A204.1 (cell line): Measurements from ENCODE around the gene SPACA5.
"Not testable (repeated sequence)": the region's sequence is repeated elsewhere in the genome, so short reads cannot be mapped to it uniquely, and the experiment has no call there.

Experiments
- FAIRE-seq: peaks from 2 replicates; lab custom pipeline; 2012; peaks lifted over from hg19 to GRCh38; lab: Jason Lieb, UNC

Gene SPACA5

GRCh38 chrX:48006688-48007087 is at the start of gene SPACA5:
SPACA5 (plus strand) TSS chrX:48006988; CDS start chrX:48007803, 815 bp downstream.
- FAIRE-seq: not testable (repeated sequence)

- FAIRE-seq: not testable (repeated sequence)
Measured at GRCh38 chrX:47958206-47958605, 48.6 kb upstream of the SPACA5 start.

GRCh38 chrX:47958761-47959342 is 47.9 kb upstream of the SPACA5 start:
- FAIRE-seq: no peak

- FAIRE-seq: no peak
Measured at GRCh38 chrX:47960406-47960805, 46.4 kb upstream of the SPACA5 start.

- FAIRE-seq: not testable (repeated sequence)
Measured at GRCh38 chrX:47961830-47962229, 45.0 kb upstream of the SPACA5 start.

- not testable (repeated sequence) for FAIRE-seq
Measured at GRCh38 chrX:47965526-47965925, 41.3 kb upstream of the SPACA5 start.

- no peak for FAIRE-seq
Measured at GRCh38 chrX:47973235-47973634, 33.6 kb upstream of the SPACA5 start.

- FAIRE-seq: no peak
Measured at GRCh38 chrX:47976254-47977151, 30.3 kb upstream of the SPACA5 start.

- FAIRE-seq: no peak
Measured at GRCh38 chrX:47991263-47992094, 15.3 kb upstream of the SPACA5 start.

GRCh38 chrX:47992095-47992380 is 14.8 kb upstream of the SPACA5 start:
- no peak for FAIRE-seq

GRCh38 chrX:47992669-47993068 is 14.1 kb upstream of the SPACA5 start:
- no peak for FAIRE-seq

- no peak for FAIRE-seq
Measured at GRCh38 chrX:48001260-48001659, 5.5 kb upstream of the SPACA5 start.

GRCh38 chrX:48002319-48002718 is 4.5 kb upstream of the SPACA5 start:
- no peak for FAIRE-seq

GRCh38 chrX:48002929-48003328 is 3.9 kb upstream of the SPACA5 start:
- FAIRE-seq: no peak

- no peak for FAIRE-seq
Measured at GRCh38 chrX:48003367-48003757, 3.4 kb upstream of the SPACA5 start.

- FAIRE-seq: no peak
Measured at GRCh38 chrX:48003758-48004457, 2.9 kb upstream of the SPACA5 start, which contains the start of gene ZNF182. ZNF182 (minus strand) TSS chrX:48003989; CDS start chrX:48002609, 1,380 bp downstream.

- FAIRE-seq: not testable (repeated sequence)
Measured at GRCh38 chrX:48009445-48009960, 2.7 kb downstream of the SPACA5 start.

- not testable (repeated sequence) for FAIRE-seq
Measured at GRCh38 chrX:48016583-48017310, 10.0 kb downstream of the SPACA5 start.

- FAIRE-seq: not testable (repeated sequence)
Measured at GRCh38 chrX:48019892-48020291, 13.1 kb downstream of the SPACA5 start.

- not testable (repeated sequence) for FAIRE-seq
Measured at GRCh38 chrX:48020472-48020871, 13.7 kb downstream of the SPACA5 start.
